ENCODE results near the gene RAB3GAP1. TPM values are rescaled to one million over a fixed set of nuclear protein-coding genes. Genes with fewer than 3 reads are reported as not detected.

RAB3GAP1 gene
- polyA plus RNA-seq (2012; rRNA removed) = 10.9 and 14.0 TPM in 2 replicates
- 15.4 and 17.5 TPM in 2 replicates for polyA plus RNA-seq (2012; cell fraction: cytosol; rRNA removed)
- 11.5 and 20.0 TPM in 2 replicates for polyA plus RNA-seq (2012; cell fraction: nucleus; rRNA removed)

GRCh38 chr2:135052042-135052876 is at the start of gene RAB3GAP1:
RAB3GAP1 (plus strand) TSS chr2:135052292; CDS start chr2:135052308, 16 bp downstream.
- peak within 1 kb of the TSS; percentile 90 to 95 for H3K27ac ChIP-seq (ENCODE audit: low read depth in 2 of 2, low read length in 1 of 2)
- DNase-seq = peak; percentile 90
- POLR2A ChIA-PET = no interaction called here
- WGBS (ENCODE audit: low lambda C conversion rate) = 1% methylated on average over 36 of the region's 45 CpGs
- H3K36me3 ChIP-seq (replicated peaks in 1 of 2; ENCODE audit: control insufficient read depth in 1 of 2, insufficient read depth in 2 of 2, low read length in 1 of 2) = peaks cover 5 to 10% of the 10 kb centered on the region in 2 experiments
- no peaks in the 10 kb centered on the region for H3K9me3 ChIP-seq
- H3K4me2 ChIP-seq = peak within 1 kb of the TSS; percentile 97
- H3K4me1 ChIP-seq (ENCODE audit: control insufficient read depth in 1 of 2, insufficient read depth in 2 of 2, low read depth in 1 of 2, low read length in 1 of 2) = peaks cover 11 to 22% of the 10 kb centered on the region in 2 experiments
- peak within 1 kb of the TSS; percentile 90 to 98 for H3K4me3 ChIP-seq (ENCODE audit: low read depth in 2 of 2, low read length in 1 of 2)
- TF ChIP-seq TCF12 (IDR thresholded peaks at IDR 0.05) (no peak), RXRA (IDR thresholded peaks at IDR 0.05; ENCODE audit: borderline replicate concordance, low read depth) (no peak), MAX (IDR thresholded peaks at IDR 0.05; ENCODE audit: low read depth) (no peak; the same call in 1 of the 2 replicates), GABPA (IDR thresholded peaks at IDR 0.05; ENCODE audit: low read depth) (no peak), POLR2AphosphoS5 (IDR thresholded peaks at IDR 0.05; ENCODE audit: low read depth, low read length) (peak; percentile 95), USF2 (IDR thresholded peaks at IDR 0.05; ENCODE audit: borderline replicate concordance, low read depth, low read length) (no peak), TEAD4 (IDR thresholded peaks at IDR 0.05; ENCODE audit: borderline replicate concordance, insufficient read depth) (no peak), YY1 (IDR thresholded peaks at IDR 0.05; ENCODE audit: low read depth) (peak; percentile 93), PBX3 (IDR thresholded peaks at IDR 0.05) (no peak), EZH2phosphoT487 (IDR thresholded peaks at IDR 0.05; ENCODE audit: borderline replicate concordance, low read depth) (no peak), MEF2A (IDR thresholded peaks at IDR 0.05; ENCODE audit: borderline replicate concordance, low read depth) (no peak; the same call in 1 of the 2 replicates), RFX5 (IDR thresholded peaks at IDR 0.05; ENCODE audit: low read length) (peak; percentile 43; the same call in 1 of the 2 replicates), TAF1 (IDR thresholded peaks at IDR 0.05; ENCODE audit: borderline replicate concordance, low read depth, low read length) (peak; percentile 85), CHD2 (IDR thresholded peaks at IDR 0.05; ENCODE audit: low read length, partially characterized antibody) (peak; percentile 33), FOSL2 (IDR thresholded peaks at IDR 0.05; ENCODE audit: borderline replicate concordance, low read depth) (no peak), NFIC (IDR thresholded peaks at IDR 0.05; ENCODE audit: borderline replicate concordance) (no peak), MXI1 (IDR thresholded peaks at IDR 0.05; ENCODE audit: low read depth, low read length) (0 out of 2 replicates have a peak, but pooled peaks have one; percentile 15), ELF1 (IDR thresholded peaks at IDR 0.05) (peak; percentile 74), EP300 (IDR thresholded peaks at IDR 0.05; ENCODE audit: borderline replicate concordance in 1 of 2, low read depth in 1 of 2, low read length in 1 of 2) (0 out of 4 replicates have a peak, but pooled peaks of 1 of the 2 experiments have one; percentile 6), JUND (IDR thresholded peaks at IDR 0.05) (no peak), SIN3A (IDR thresholded peaks at IDR 0.05; ENCODE audit: borderline replicate concordance, low read depth, low read length) (no peak; the same call in 1 of the 2 replicates)
- TF ChIP-seq, protein P1, sequence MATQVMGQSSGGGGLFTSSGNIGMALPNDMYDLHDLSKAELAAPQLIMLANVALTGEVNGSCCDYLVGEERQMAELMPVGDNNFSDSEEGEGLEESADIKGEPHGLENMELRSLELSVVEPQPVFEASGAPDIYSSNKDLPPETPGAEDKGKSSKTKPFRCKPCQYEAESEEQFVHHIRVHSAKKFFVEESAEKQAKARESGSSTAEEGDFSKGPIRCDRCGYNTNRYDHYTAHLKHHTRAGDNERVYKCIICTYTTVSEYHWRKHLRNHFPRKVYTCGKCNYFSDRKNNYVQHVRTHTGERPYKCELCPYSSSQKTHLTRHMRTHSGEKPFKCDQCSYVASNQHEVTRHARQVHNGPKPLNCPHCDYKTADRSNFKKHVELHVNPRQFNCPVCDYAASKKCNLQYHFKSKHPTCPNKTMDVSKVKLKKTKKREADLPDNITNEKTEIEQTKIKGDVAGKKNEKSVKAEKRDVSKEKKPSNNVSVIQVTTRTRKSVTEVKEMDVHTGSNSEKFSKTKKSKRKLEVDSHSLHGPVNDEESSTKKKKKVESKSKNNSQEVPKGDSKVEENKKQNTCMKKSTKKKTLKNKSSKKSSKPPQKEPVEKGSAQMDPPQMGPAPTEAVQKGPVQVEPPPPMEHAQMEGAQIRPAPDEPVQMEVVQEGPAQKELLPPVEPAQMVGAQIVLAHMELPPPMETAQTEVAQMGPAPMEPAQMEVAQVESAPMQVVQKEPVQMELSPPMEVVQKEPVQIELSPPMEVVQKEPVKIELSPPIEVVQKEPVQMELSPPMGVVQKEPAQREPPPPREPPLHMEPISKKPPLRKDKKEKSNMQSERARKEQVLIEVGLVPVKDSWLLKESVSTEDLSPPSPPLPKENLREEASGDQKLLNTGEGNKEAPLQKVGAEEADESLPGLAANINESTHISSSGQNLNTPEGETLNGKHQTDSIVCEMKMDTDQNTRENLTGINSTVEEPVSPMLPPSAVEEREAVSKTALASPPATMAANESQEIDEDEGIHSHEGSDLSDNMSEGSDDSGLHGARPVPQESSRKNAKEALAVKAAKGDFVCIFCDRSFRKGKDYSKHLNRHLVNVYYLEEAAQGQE (IDR thresholded peaks at IDR 0.05; ENCODE audit: low read depth, low read length) = no peak
- TF ChIP-seq, protein P2, sequence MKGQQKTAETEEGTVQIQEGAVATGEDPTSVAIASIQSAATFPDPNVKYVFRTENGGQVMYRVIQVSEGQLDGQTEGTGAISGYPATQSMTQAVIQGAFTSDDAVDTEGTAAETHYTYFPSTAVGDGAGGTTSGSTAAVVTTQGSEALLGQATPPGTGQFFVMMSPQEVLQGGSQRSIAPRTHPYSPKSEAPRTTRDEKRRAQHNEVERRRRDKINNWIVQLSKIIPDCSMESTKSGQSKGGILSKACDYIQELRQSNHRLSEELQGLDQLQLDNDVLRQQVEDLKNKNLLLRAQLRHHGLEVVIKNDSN (IDR thresholded peaks at IDR 0.05; ENCODE audit: borderline replicate concordance, low read depth) = no peak
- TF ChIP-seq, protein P3, sequence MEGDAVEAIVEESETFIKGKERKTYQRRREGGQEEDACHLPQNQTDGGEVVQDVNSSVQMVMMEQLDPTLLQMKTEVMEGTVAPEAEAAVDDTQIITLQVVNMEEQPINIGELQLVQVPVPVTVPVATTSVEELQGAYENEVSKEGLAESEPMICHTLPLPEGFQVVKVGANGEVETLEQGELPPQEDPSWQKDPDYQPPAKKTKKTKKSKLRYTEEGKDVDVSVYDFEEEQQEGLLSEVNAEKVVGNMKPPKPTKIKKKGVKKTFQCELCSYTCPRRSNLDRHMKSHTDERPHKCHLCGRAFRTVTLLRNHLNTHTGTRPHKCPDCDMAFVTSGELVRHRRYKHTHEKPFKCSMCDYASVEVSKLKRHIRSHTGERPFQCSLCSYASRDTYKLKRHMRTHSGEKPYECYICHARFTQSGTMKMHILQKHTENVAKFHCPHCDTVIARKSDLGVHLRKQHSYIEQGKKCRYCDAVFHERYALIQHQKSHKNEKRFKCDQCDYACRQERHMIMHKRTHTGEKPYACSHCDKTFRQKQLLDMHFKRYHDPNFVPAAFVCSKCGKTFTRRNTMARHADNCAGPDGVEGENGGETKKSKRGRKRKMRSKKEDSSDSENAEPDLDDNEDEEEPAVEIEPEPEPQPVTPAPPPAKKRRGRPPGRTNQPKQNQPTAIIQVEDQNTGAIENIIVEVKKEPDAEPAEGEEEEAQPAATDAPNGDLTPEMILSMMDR (IDR thresholded peaks at IDR 0.05) = no peak
- no peaks in the 10 kb centered on the region for H3K9me2 ChIP-seq
- H3F3A ChIP-seq (replicated peaks; ENCODE audit: insufficient read depth) = peaks cover 19% of the 10 kb centered on the region
- CTCF ChIA-PET = interaction anchor here (0.7 to 2.3 kb wide), 2 partner anchors 655 to 657 kb away, joined by 3 to 8 read pairs; no protein-coding TSS in a partner anchor
- peak within 1 kb of the TSS; percentile 93 for H2AFZ ChIP-seq (ENCODE audit: low read depth)
- H3K27me3 ChIP-seq (ENCODE audit: insufficient read depth) = no peaks in the 10 kb centered on the region
- H4K20me1 ChIP-seq (ENCODE audit: insufficient read depth) = peaks cover 6% of the 10 kb centered on the region
- H3K79me2 ChIP-seq (ENCODE audit: insufficient read depth) = peaks cover 55% of the 10 kb centered on the region
- H3K9ac ChIP-seq = peak within 1 kb of the TSS; percentile 98

Data from SK-N-SH (cell line).